Adrenal gland (tissue), 12 donors: ENCODE measurements around the gene TGFBR1. TPM values are rescaled to one million over a fixed set of nuclear protein-coding genes. Genes with fewer than 3 reads are reported as not detected.

Experiments used
- DNase-seq, 7 donors: peaks; one replicate each; pipeline ENCODE4 v3.0.0-alpha.2; 2019 to 2020
- H3K27ac ChIP-seq, 5 donors: fragments of 200-600 bp; sonication (generic) in 4 of 5; 1 replicate in 3 of 5; 2 replicates in 2 of 5; pipeline versions ENCODE4 v1.5.1 to v1.8.0; 2016 to 2020; ENCODE audit warnings: mild to moderate bottlenecking in 1 of 5
- H3K27me3 ChIP-seq: fragments of 200-600 bp; 2 replicates; pipeline ENCODE4 v1.8.0; 2021
- H3K36me3 ChIP-seq, 2 donors: fragments of 200-600 bp; replicated peaks in 1 of 2; 1 replicate in 1 of 2; 2 replicates in 1 of 2; pipeline versions ENCODE4 v1.5.1 to v1.8.0; 2018 to 2022
- H3K4me1 ChIP-seq, 2 donors: fragments of 200-600 bp; replicated peaks in 1 of 2; 1 replicate in 1 of 2; 2 replicates in 1 of 2; pipeline versions ENCODE4 v1.5.1 to v1.8.0; 2018 to 2021
- H3K4me3 ChIP-seq, 4 donors: fragments of 200-600 bp; sonication (generic) in 3 of 4; one replicate each; pipeline ENCODE4 v1.5.1; 2016 to 2018
- H3K9me3 ChIP-seq, 3 donors: fragments of 200-600 bp; sonication (generic) in 1 of 3; replicated peaks in 1 of 3; 1 replicate in 2 of 3; 2 replicates in 1 of 3; pipeline versions ENCODE4 v1.5.1 to v1.8.0; 2016 to 2021
- CTCF ChIP-seq, 6 experiments: fragments of 450-650 bp in 4 of 6; fragments of 200-600 bp in 2 of 6; sonication (generic) in 1 of 6; IDR thresholded peaks; 1 replicate in 5 of 6; 2 replicates in 1 of 6; pipeline versions ENCODE4 v1.5.1 to v1.8.0; 2016 to 2021; ENCODE audit warnings: antibody characterized with exemption in 6 of 6, mild to moderate bottlenecking in 2 of 6, moderate library complexity in 1 of 6
- POLR2A ChIP-seq, 2 donors: fragments of 450-650 bp; IDR thresholded peaks; one replicate each; pipeline ENCODE4 v1.6.1; 2017; ENCODE audit warnings: antibody characterized with exemption in 2 of 2, mild to moderate bottlenecking in 2 of 2, moderate library complexity in 1 of 2
- WGBS, 4 donors: extraction: QIAGEN DNeasy Blood & Tissue Kit in 2 of 4; methylation state at CpG; one replicate each; pipeline versions ENCODE4 v1.1.5 to v1.1.7; 2013 to 2017; 5-methylcytosine and 5-hydroxymethylcytosine counted together
- intact Hi-C, 2 donors: fragments of 100-400 bp; cut with DNase I; formaldehyde crosslinking; loops; one replicate each; pipeline versions ENCODE4 v1.14.1 to v1.15.0; 2022 to 2023
- polyA plus RNA-seq, 3 donors: library from polyadenylated mRNA; stranded (reverse); fragments of 200-250 nt in 2 of 3; fragments of 350-450 nt in 1 of 3; fragmentation: Illumina TruSeq in 1 of 3; extraction: RNeasy Lipid Tissue Mini Kit (QIAGEN cat#74804) in 1 of 3; gene quantifications; one replicate each; pipeline ENCODE4 v1.2.3, GENCODE V29; 2013 to 2014
- total RNA-seq, 9 donors: library from RNA; depleted of rRNA in 4 of 9; stranded (reverse); fragments of >200 nt in 4 of 9; fragments of 120-200 nt in 1 of 9; fragmentation: NEBNext Ultra II Directional in 1 of 9; extraction: Animal tissue kit (Norgen Biotek cat#: 25700) in 1 of 9; gene quantifications; one replicate each; pipeline versions ENCODE4 v1.1.0 to v1.2.4, GENCODE V29; 2013 to 2023
- donor health status: healthy with polysubstance abuse.
- donor health status: Bipolar disorder and iron deficiency.
- donor health status: DM: yes; HTN: yes; CAD: no.
- donor health status: DM: no; HTN: no; CAD: no.
- donor health status: DM: no; HTN: no; CAD: no.
- donor health status: DM: yes; HTN: yes; CAD: no.

TGFBR1 gene
- total and polyA plus RNA-seq, 12 donors, result 5.5 to 38.5 (median 25.4) TPM

- Histone ChIP-seq H3K27ac (no peak overlapping the region), H3K36me3 (no peaks in the 10 kb centered on the region), H3K9me3 (no peaks in the 10 kb centered on the region), H3K27me3 (no peaks in the 10 kb centered on the region), H3K4me1 (no peaks in the 10 kb centered on the region), H3K4me3 (no peak overlapping the region)
- TF ChIP-seq CTCF (IDR thresholded peaks at IDR 0.05), result no peak
- no peak for TF ChIP-seq POLR2A (IDR thresholded peaks at IDR 0.05)
- 87 to 94% (median 90%) methylated on average over 15 of the region's 15 CpGs for WGBS, 4 donors
- no peak for DNase-seq
- intact Hi-C loops, result loop anchor here in 1 of 2 donors (10.0 kb wide), 1 partner anchor 1423 kb away; no protein-coding TSS in a partner anchor
Measured at GRCh38 chr9:99171225-99172123, 66.6 kb downstream of the TGFBR1 start.

GRCh38 chr9:99172124-99173091 lies 67.5 kb downstream of the TGFBR1 start:
- no peaks in the 10 kb centered on the region for H3K27me3 ChIP-seq
- intact Hi-C loops, result loop anchor here in 1 of 2 donors (10.0 kb wide), 1 partner anchor 1422 kb away; no protein-coding TSS in a partner anchor

GRCh38 chr9:99173570-99174504 lies 68.9 kb downstream of the TGFBR1 start:
- Histone ChIP-seq H3K9me3 (no peaks in the 10 kb centered on the region), H3K4me3 (no peak overlapping the region), H3K27me3 (no peaks in the 10 kb centered on the region), H3K4me1 (no peaks in the 10 kb centered on the region), H3K36me3 (no peaks in the 10 kb centered on the region), H3K27ac (no peak overlapping the region)
- WGBS, 4 donors, result 78 to 83% (median 82%) methylated on average over 10 of the region's 10 CpGs
- DNase-seq, result no peak
- TF ChIP-seq POLR2A (IDR thresholded peaks at IDR 0.05) (no peak), CTCF (IDR thresholded peaks at IDR 0.05) (no peak)
- intact Hi-C loops, result loop anchor here in 1 of 2 donors (10.0 kb wide), 1 partner anchor 1421 kb away; no protein-coding TSS in a partner anchor

More at GRCh38 chr9:99172124-99173091, 67.5 kb downstream of the TGFBR1 start:
- Histone ChIP-seq H3K4me3 (no peak overlapping the region), H3K27ac (no peak overlapping the region), H3K36me3 (no peaks in the 10 kb centered on the region), H3K4me1 (no peaks in the 10 kb centered on the region), H3K9me3 (no peaks in the 10 kb centered on the region)
- 84 to 90% (median 88%) methylated on average over 9 to 10 of the region's 10 CpGs for WGBS, 4 donors
- TF ChIP-seq CTCF (IDR thresholded peaks at IDR 0.05), result no peak
- TF ChIP-seq POLR2A (IDR thresholded peaks at IDR 0.05), result no peak
- no peak for DNase-seq
